IMR-90 (cell line): ENCODE measurements around the gene MAP1LC3A. TPM values are rescaled to one million over a fixed set of nuclear protein-coding genes. Genes with fewer than 3 reads are reported as not detected.

Experiments used
- ATAC-seq: fragments of 200-7000 bp; cut with Tn5 transposase; 2 replicates; pipeline ENCODE4 v1.9.1; 2020; ENCODE audit warnings: low read depth, mild to moderate bottlenecking, moderate library complexity
- BruUV-seq: library from RNA; stranded (reverse); fragments of 400-500 nt; replicated peaks from 2 replicates; lab custom pipeline; 2021; lab: Mats Ljungman, UMichigan
- CTCF ChIA-PET: fragments of 300-600 bp; formaldehyde crosslinking; extraction: SDS; loops from one replicate; lab custom pipeline; 2021; ENCODE audit warnings: antibody characterized with exemption; lab: Yijun Ruan, JAX
- POLR2A ChIA-PET: fragments of 300-600 bp; sonication (Branson Sonifier 250); formaldehyde crosslinking; loops from one replicate; lab custom pipeline; 2022; ENCODE audit warnings: antibody characterized with exemption; ENCODE audit not compliant: unreplicated experiment; lab: Charles Lee
- DNase-seq: peaks from one replicate; pipeline ENCODE4 v3.0.0; 2013
- H2AFZ ChIP-seq: replicated peaks from 2 replicates; pipeline ENCODE3; 2013; ENCODE audit warnings: low read length, mild to moderate bottlenecking; ENCODE audit not compliant: poor library complexity
- H2AK5ac ChIP-seq: 2 replicates; pipeline ENCODE4 v1.6.1; 2013; ENCODE audit warnings: low read depth, low read length, inconsistent platforms
- H2AK9ac ChIP-seq: replicated peaks from 2 replicates; pipeline ENCODE3; 2013; ENCODE audit warnings: mild to moderate bottlenecking, low read depth, low read length, moderate library complexity; ENCODE audit not compliant: poor library complexity
- H2BK120ac ChIP-seq: 2 replicates; pipeline ENCODE4 v1.6.1; 2013; ENCODE audit warnings: low read depth, low read length, inconsistent platforms
- H2BK15ac ChIP-seq: 3 replicates; pipeline ENCODE4 v1.6.1; 2013; ENCODE audit warnings: low read depth, low read length, inconsistent platforms
- H2BK20ac ChIP-seq: 2 replicates; pipeline ENCODE4 v1.6.1; 2013; ENCODE audit warnings: low read depth, mild to moderate bottlenecking, inconsistent platforms, low read length, moderate library complexity
- H2BK5ac ChIP-seq: 2 replicates; pipeline ENCODE4 v1.6.1; 2013; ENCODE audit warnings: mild to moderate bottlenecking, low read depth, low read length, inconsistent platforms; ENCODE audit not compliant: poor library complexity, severe bottlenecking
- H3K14ac ChIP-seq: replicated peaks from 2 replicates; pipeline ENCODE4 v1.6.1; 2013; ENCODE audit warnings: low read depth, low read length, inconsistent platforms
- H3K18ac ChIP-seq: 2 replicates; pipeline ENCODE4 v1.6.1; 2013; ENCODE audit warnings: low read depth, low read length, control low read depth
- H3K23ac ChIP-seq: 2 replicates; pipeline ENCODE4 v1.6.1; 2013; ENCODE audit warnings: low read depth, low read length, inconsistent platforms
- H3K27ac ChIP-seq: 2 replicates; pipeline ENCODE4 v1.5.1; 2013; ENCODE audit warnings: mild to moderate bottlenecking, control low read depth, low read length; ENCODE audit not compliant: insufficient read depth
- H3K27me3 ChIP-seq: 2 replicates; pipeline ENCODE4 v1.6.1; 2013; ENCODE audit warnings: low read length; ENCODE audit not compliant: control insufficient read depth, insufficient read depth
- H3K36me3 ChIP-seq: 2 replicates; pipeline ENCODE4 v1.6.1; 2013; ENCODE audit warnings: low read length, mixed read lengths; ENCODE audit not compliant: control insufficient read depth, insufficient read depth
- H3K4ac ChIP-seq: 2 replicates; pipeline ENCODE4 v1.6.1; 2013; ENCODE audit warnings: low read depth, low read length, inconsistent platforms
- H3K4me1 ChIP-seq: 2 replicates; pipeline ENCODE4 v1.6.1; 2013; ENCODE audit warnings: low read length, mixed read lengths; ENCODE audit not compliant: control insufficient read depth, insufficient read depth
- H3K4me2 ChIP-seq: 2 replicates; pipeline ENCODE4 v1.6.1; 2013; ENCODE audit warnings: low read depth, mild to moderate bottlenecking, control low read depth, low read length, moderate library complexity
- H3K4me3 ChIP-seq: 2 replicates; pipeline ENCODE4 v1.5.1; 2013; ENCODE audit warnings: low read depth, mild to moderate bottlenecking, control low read depth, low read length, moderate library complexity; ENCODE audit not compliant: insufficient read depth
- H3K56ac ChIP-seq: 2 replicates; pipeline ENCODE4 v1.6.1; 2013; ENCODE audit warnings: low read length, inconsistent platforms; ENCODE audit not compliant: insufficient read depth; ENCODE audit errors: extremely low read depth
- H3K79me1 ChIP-seq, 2 experiments: 2 replicates each; pipeline ENCODE4 v1.6.1; 2013; ENCODE audit warnings: low read length in 2 of 2, inconsistent platforms in 1 of 2, low read depth in 1 of 2
- H3K9ac ChIP-seq: 2 replicates; pipeline ENCODE4 v1.6.1; 2013; ENCODE audit warnings: low read depth, low read length, control low read depth
- H3K9me1 ChIP-seq: 2 replicates; pipeline ENCODE4 v1.6.1; 2013; ENCODE audit warnings: low read length, inconsistent platforms; ENCODE audit not compliant: insufficient read depth
- H3K9me3 ChIP-seq: 2 replicates; pipeline ENCODE4 v1.6.1; 2013; ENCODE audit warnings: low read length; ENCODE audit not compliant: control insufficient read depth, insufficient read depth
- H4K20me1 ChIP-seq: 2 replicates; pipeline ENCODE4 v1.6.1; 2013; ENCODE audit warnings: low read length, inconsistent platforms; ENCODE audit not compliant: insufficient read depth
- H4K5ac ChIP-seq: 2 replicates; pipeline ENCODE4 v1.6.1; 2013; ENCODE audit warnings: mild to moderate bottlenecking, low read depth, low read length, control low read depth
- H4K8ac ChIP-seq, 2 experiments: 2 replicates each; pipeline ENCODE4 v1.6.1; 2013; ENCODE audit warnings: low read depth in 2 of 2, low read length in 2 of 2, control low read depth in 1 of 2, inconsistent platforms in 1 of 2
- H4K91ac ChIP-seq: 2 replicates; pipeline ENCODE4 v1.6.1; 2013; ENCODE audit warnings: low read depth, low read length, inconsistent platforms; ENCODE audit not compliant: insufficient read depth
- CEBPB ChIP-seq: IDR thresholded peaks from 2 replicates; pipeline ENCODE4 v1.6.1; 2012; ENCODE audit warnings: low read depth, low read length, improper control_type of control experiment
- CTCF ChIP-seq: conservative IDR thresholded peaks from 2 replicates; pipeline ENCODE4 v1.5.1; 2012; ENCODE audit warnings: mild to moderate bottlenecking, low read depth, low read length, improper control_type of control experiment
- ELK1 ChIP-seq: fragments of 150-350 bp; IDR thresholded peaks from 2 replicates; pipeline ENCODE4 v1.6.1; 2016; ENCODE audit warnings: low read depth, mild to moderate bottlenecking, low read length, moderate library complexity, borderline replicate concordance
- FOS ChIP-seq: fragments of 150-350 bp; IDR thresholded peaks from 2 replicates; pipeline ENCODE4 v1.6.1; 2016; ENCODE audit warnings: low read depth, low read length
- MAZ ChIP-seq: IDR thresholded peaks from 2 replicates; pipeline ENCODE4 v1.6.1; 2012; ENCODE audit warnings: low read depth, mild to moderate bottlenecking, low read length, improper control_type of control experiment, moderate library complexity, borderline replicate concordance
- POLR2A ChIP-seq: IDR thresholded peaks from 2 replicates; pipeline ENCODE4 v1.6.1; 2012; ENCODE audit warnings: mild to moderate bottlenecking, low read depth, low read length
- RAD21 ChIP-seq: IDR thresholded peaks from 2 replicates; pipeline ENCODE4 v1.6.1; 2012; ENCODE audit warnings: low read length, improper control_type of control experiment
- RCOR1 ChIP-seq: IDR thresholded peaks from 2 replicates; pipeline ENCODE4 v1.6.1; 2012; ENCODE audit warnings: mild to moderate bottlenecking, low read length, improper control_type of control experiment; ENCODE audit not compliant: insufficient replicate concordance
- RFX5 ChIP-seq: IDR thresholded peaks from 2 replicates; pipeline ENCODE4 v1.8.0; 2012; ENCODE audit warnings: low read depth, mild to moderate bottlenecking, low read length, moderate library complexity
- SMC3 ChIP-seq: fragments of 150-350 bp; IDR thresholded peaks from 2 replicates; pipeline ENCODE4 v1.6.1; 2016; ENCODE audit warnings: low read depth, mild to moderate bottlenecking, antibody characterized with exemption, low read length, moderate library complexity
- USF2 ChIP-seq: fragments of 150-350 bp; IDR thresholded peaks from 2 replicates; pipeline ENCODE4 v1.6.1; 2017; ENCODE audit warnings: mild to moderate bottlenecking, antibody characterized with exemption, low read length, low read depth
- WGBS, 2 experiments: methylation state at CpG; one replicate each; pipeline versions ENCODE4 v1.1.5 to v1.1.7; 2013; ENCODE audit warnings: missing lambda C conversion rate in 2 of 2; ENCODE audit not compliant: insufficient read length in 1 of 2; ENCODE audit errors: extremely low coverage in 2 of 2; 5-methylcytosine and 5-hydroxymethylcytosine counted together
- dilution Hi-C: fragments of 300-500 bp; cut with HindIII; formaldehyde crosslinking; loops from one replicate; pipeline ENCODE4 v1.14.3; 2018; ENCODE audit warnings: low sequenced_read_pairs; ENCODE audit not compliant: unreplicated experiment
- in situ Hi-C: fragments of 300-500 bp; cut with MboI; formaldehyde crosslinking; loops from 3 replicates; pipeline ENCODE4 v1.14.3; 2019; ENCODE audit warnings: low sequenced_read_pairs, inconsistent platforms, mixed read lengths
- intact Hi-C: fragments of 100-400 bp; cut with micrococcal nuclease; formaldehyde crosslinking; loops from 2 replicates; pipeline ENCODE4 v1.10.0; 2022
- polyA plus RNA-seq, 3 experiments: library from polyadenylated mRNA; depleted of rRNA; stranded (reverse); fragments of >200 nt; gene quantifications; 2 replicates each; pipeline ENCODE4 v1.2.3, GENCODE V29; 2012; ENCODE audit warnings: low replicate concordance in 1 of 3
- total RNA-seq: library from RNA; depleted of rRNA; stranded (reverse); fragments of >200 nt; gene quantifications from 2 replicates; pipeline ENCODE4 v1.2.3, GENCODE V29; 2012

The MAP1LC3A gene
- total and polyA plus RNA-seq, 2 of the 4 experiments (the other 2 are of a cell fraction) = 10.0 to 39.7 TPM

DNA sequence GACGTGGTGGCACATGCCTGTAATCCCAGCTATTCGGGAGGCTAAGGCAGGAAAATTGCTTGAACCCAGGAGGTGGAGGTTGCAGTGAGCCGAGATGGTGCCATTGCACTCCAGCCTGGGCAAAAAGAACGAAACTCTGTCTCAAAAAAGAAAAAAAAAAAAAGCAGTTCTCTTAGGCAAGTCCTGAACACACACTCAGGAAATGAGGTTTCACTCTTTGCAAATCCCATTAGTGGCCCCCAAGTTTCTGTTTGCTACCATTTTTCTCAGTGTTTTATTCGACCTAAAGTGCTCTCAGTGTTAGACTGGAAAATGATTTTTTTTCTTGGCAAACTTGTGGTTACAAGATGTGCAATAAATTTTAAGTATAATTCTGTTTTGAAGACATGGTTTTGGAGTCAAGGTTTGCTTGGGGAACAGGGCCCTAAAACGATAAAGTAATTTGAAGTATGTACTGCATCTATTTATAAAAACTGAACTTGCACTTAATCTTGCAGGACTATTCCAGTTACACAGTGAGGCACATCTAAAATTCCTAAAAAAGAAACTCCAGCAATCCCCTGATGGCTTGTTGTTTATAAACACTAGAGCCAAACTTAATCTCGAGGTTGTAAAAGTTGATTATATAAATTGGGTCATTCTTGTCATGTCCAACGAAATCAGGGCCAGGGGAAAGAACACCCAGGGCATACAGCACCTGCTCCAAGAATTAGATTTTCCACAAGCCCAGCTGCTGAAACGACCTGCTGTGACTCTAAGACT is 42.6 kb downstream of the MAP1LC3A start:
- no TSS peak for BruUV-seq
- H3K9ac ChIP-seq = no peak overlapping the region
- DNase-seq (no peak), ATAC-seq (no peak)
- CTCF ChIA-PET = interaction anchor here (0.7 kb wide), 2 partner anchors 75 to 123 kb away, joined by 4 to 5 read pairs; no protein-coding TSS in a partner anchor
- no peak overlapping the region for H3K23ac ChIP-seq
- no peak overlapping the region for H2AK9ac ChIP-seq
- no peak overlapping the region for H2BK120ac ChIP-seq
- H3K27ac ChIP-seq = no peak overlapping the region
- H3K9me3 ChIP-seq = no peaks in the 10 kb centered on the region
- 83% methylated on average over 1 of the region's 9 CpGs; no CpG with 5 or more reads in 1 of the 2 experiments for WGBS, 2 experiments
- no peak overlapping the region for H3K4me3 ChIP-seq
- dilution Hi-C loops = no loop called here
- no peaks in the 10 kb centered on the region for H3K27me3 ChIP-seq
- H4K8ac ChIP-seq = no peak overlapping the region
- H3K79me1 ChIP-seq = peaks cover 0 to 3% of the 10 kb centered on the region in 2 experiments; a peak in 1 of 4 replicates
- no peak overlapping the region for H3K56ac ChIP-seq
- H2AFZ ChIP-seq = no peak overlapping the region
- no peaks in the 10 kb centered on the region for H3K9me1 ChIP-seq
- POLR2A ChIA-PET = no interaction called here
- H3K36me3 ChIP-seq = no peaks in the 10 kb centered on the region
- H3K4ac ChIP-seq = no peak overlapping the region
- H2BK20ac ChIP-seq = no peak overlapping the region
- peaks cover 3% of the 10 kb centered on the region; the same call in 1 of the 2 replicates for H3K4me1 ChIP-seq
- no peaks in the 10 kb centered on the region for H4K20me1 ChIP-seq
- intact Hi-C loops = loop anchor here (2.0 kb wide), 1 partner anchor 14 kb away; no protein-coding TSS in a partner anchor
- no peak overlapping the region for H4K5ac ChIP-seq
- H2AK5ac ChIP-seq = no peak overlapping the region
- in situ Hi-C loops = no loop called here
- no peak overlapping the region for H2BK5ac ChIP-seq
- H3K4me2 ChIP-seq = no peak overlapping the region
- TF ChIP-seq CTCF = no peak
- no peak for TF ChIP-seq USF2
- no peak for TF ChIP-seq ELK1
- TF ChIP-seq POLR2A = no peak
- no peak for TF ChIP-seq MAZ
- TF ChIP-seq SMC3 = no peak
- no peak for TF ChIP-seq RCOR1
- no peak for TF ChIP-seq RAD21
- TF ChIP-seq FOS = no peak
- TF ChIP-seq CEBPB = no peak
- no peak for TF ChIP-seq RFX5
- no peak overlapping the region for H3K14ac ChIP-seq
- no peak overlapping the region for H2BK15ac ChIP-seq
- H3K18ac ChIP-seq = no peak overlapping the region
- H4K91ac ChIP-seq = no peak overlapping the region
